Measurements from ENCODE around the gene TFIP11. TPM values are rescaled to one million over a fixed set of nuclear protein-coding genes. Genes with fewer than 3 reads are reported as not detected.

The TFIP11 gene
- total and polyA plus RNA-seq, 9 of the 15 experiments (the other 6 are each of a cell fraction or from before 2014, with no cell fraction given): 11.5 to 38.1 (median 25.2) TPM

DNA sequence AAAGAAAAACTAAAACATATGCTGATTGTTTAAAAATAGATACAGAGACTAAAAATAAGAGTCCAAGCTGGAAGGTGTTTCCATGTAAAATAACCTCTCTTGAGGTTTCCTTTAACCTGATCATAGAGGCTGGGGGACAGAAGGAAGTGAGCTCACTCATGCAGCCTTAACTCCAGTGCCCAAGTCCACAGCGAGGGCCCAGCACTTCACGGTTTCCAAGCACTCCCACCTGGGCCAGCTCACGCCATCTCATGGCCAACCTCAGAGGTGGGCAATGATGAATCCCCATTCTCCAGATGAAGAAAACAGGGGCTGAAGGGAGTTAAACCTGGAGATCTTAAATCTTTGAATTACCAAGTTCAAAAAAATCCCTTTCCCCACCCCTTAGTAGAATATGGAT is 14.9 kb upstream of the TFIP11 start:
- 67% methylated on average over 3 of the region's 3 CpGs for WGBS (ENCODE audit: insufficient coverage, low coverage, missing lambda C conversion rate)
- H3K9me3 ChIP-seq (replicated peaks; ENCODE audit: control insufficient read depth, insufficient read depth, low read depth, low read length): no peaks in the 10 kb centered on the region
- H3K9me1 ChIP-seq (ENCODE audit: control insufficient read depth, insufficient read depth, low read length): no peaks in the 10 kb centered on the region
- no peak overlapping the region for H3K27ac ChIP-seq (ENCODE audit: extremely low read depth, low read depth, low read length)
- no peak for FAIRE-seq
- H3K27me3 ChIP-seq (ENCODE audit: control insufficient read depth in 2 of 2, insufficient read depth in 2 of 2, low read length in 2 of 2): no peaks in the 10 kb centered on the region
- ChIA-PET POLR2A (interaction anchor here (0.7 kb wide), 1 partner anchor 19 kb away, joined by 3 read pairs; no protein-coding TSS in a partner anchor), CTCF (ENCODE audit: low intra/inter-chr PET ratio) (no interaction called here)
- H3K79me2 ChIP-seq (ENCODE audit: control insufficient read depth, insufficient read depth, low read length): no peaks in the 10 kb centered on the region
- H3K9ac ChIP-seq (ENCODE audit: insufficient read depth in 1 of 2, low read depth in 2 of 2, low read length in 2 of 2): no peak overlapping the region
- H3K4me1 ChIP-seq (replicated peaks in 1 of 2; ENCODE audit: control insufficient read depth in 2 of 2, insufficient read depth in 2 of 2, low read length in 2 of 2): no peaks in the 10 kb centered on the region; a peak in 1 of 5 replicates
- H3K4me2 ChIP-seq (ENCODE audit: insufficient read depth, low read length): no peak overlapping the region
- TF ChIP-seq PRMT5 (CRISPR knock-in tag; IDR thresholded peaks at IDR 0.05) (no peak), SNRNP70 (optimal IDR thresholded peaks at IDR 0.05; ENCODE audit: low read depth, low read length) (no peak), CREB1 (IDR thresholded peaks at IDR 0.05) (no peak), CREB1 (CRISPR knock-in tag; IDR thresholded peaks at IDR 0.05) (no peak), GABPB1 (CRISPR knock-in tag; IDR thresholded peaks at IDR 0.05) (no peak), ZNF785 (CRISPR knock-in tag; IDR thresholded peaks at IDR 0.05) (no peak), MCM7 (IDR thresholded peaks at IDR 0.05) (no peak), CBX5 (IDR thresholded peaks at IDR 0.05; ENCODE audit: borderline replicate concordance, low read depth) (no peak), ZNF165 (CRISPR knock-in tag; IDR thresholded peaks at IDR 0.05; ENCODE audit: borderline replicate concordance) (no peak), TCF3 (CRISPR knock-in tag; IDR thresholded peaks at IDR 0.05) (no peak), EGR1 (conservative IDR thresholded peaks at IDR 0.05) (no peak), ZNF589 (CRISPR knock-in tag; IDR thresholded peaks at IDR 0.05; ENCODE audit: low read depth) (no peak), HDAC8 (tag; IDR thresholded peaks at IDR 0.05) (no peak), NCOA4 (IDR thresholded peaks at IDR 0.05; ENCODE audit: partially characterized antibody) (no peak), RFX1 (IDR thresholded peaks at IDR 0.05) (no peak), CREM (IDR thresholded peaks at IDR 0.05; ENCODE audit: low read depth) (no peak), ZFX (CRISPR knock-in tag; IDR thresholded peaks at IDR 0.05) (no peak)
- in situ Hi-C loops (cut with MboI) (no loop called here), intact Hi-C loops (cut with micrococcal nuclease) (no loop called here)
- no TSS peak for BruUV-seq (replicated peaks)
- no peak overlapping the region for H3K4me3 ChIP-seq
- no peak for ATAC-seq
- H2AFZ ChIP-seq (ENCODE audit: low read depth, low read length): no peak overlapping the region
- no peak for DNase-seq (ENCODE audit: extremely low read depth in 1 of 4, low spot score in 3 of 4)
- peaks cover 81% of the 10 kb centered on the region for H3K36me3 ChIP-seq (ENCODE audit: control insufficient read depth, insufficient read depth, low read length)
- H4K20me1 ChIP-seq (replicated peaks; ENCODE audit: control insufficient read depth, insufficient read depth, low read length): no peaks in the 10 kb centered on the region
